ENCODE data around the gene TULP4.
"Not testable (repeated sequence)": the region's sequence is repeated elsewhere in the genome, so short reads cannot be mapped to it uniquely, and the experiment has no call there.

DNA sequence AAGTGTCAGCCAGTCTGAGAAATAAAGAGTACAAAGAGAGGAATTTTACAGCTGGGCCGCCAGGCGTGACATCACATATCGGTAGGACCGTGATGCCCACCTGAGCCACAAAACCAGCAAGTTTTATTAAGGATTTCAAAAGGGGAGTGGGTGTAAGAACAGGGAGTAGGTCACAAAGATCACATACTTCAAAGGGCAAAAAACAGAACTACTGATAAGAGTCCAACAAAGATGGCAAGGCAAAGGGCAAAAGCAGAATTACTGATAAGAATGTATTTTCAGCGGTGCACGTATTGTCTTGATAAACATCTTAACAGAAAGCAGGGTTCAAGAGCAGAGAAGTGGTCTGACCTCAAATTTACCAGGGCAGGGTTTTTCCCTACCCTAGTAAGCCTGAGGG, 33.2 kb downstream of the TULP4 start:
- TF ChIP-seq, protein P1, sequence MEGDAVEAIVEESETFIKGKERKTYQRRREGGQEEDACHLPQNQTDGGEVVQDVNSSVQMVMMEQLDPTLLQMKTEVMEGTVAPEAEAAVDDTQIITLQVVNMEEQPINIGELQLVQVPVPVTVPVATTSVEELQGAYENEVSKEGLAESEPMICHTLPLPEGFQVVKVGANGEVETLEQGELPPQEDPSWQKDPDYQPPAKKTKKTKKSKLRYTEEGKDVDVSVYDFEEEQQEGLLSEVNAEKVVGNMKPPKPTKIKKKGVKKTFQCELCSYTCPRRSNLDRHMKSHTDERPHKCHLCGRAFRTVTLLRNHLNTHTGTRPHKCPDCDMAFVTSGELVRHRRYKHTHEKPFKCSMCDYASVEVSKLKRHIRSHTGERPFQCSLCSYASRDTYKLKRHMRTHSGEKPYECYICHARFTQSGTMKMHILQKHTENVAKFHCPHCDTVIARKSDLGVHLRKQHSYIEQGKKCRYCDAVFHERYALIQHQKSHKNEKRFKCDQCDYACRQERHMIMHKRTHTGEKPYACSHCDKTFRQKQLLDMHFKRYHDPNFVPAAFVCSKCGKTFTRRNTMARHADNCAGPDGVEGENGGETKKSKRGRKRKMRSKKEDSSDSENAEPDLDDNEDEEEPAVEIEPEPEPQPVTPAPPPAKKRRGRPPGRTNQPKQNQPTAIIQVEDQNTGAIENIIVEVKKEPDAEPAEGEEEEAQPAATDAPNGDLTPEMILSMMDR (IDR thresholded peaks at IDR 0.05), result not testable (repeated sequence)
- not testable (repeated sequence) for TF ChIP-seq POLR2A, POLR2AphosphoS5 (IDR thresholded peaks at IDR 0.05)

Measured in prostate gland (tissue), 2 donors.